ENCODE data around the gene DES.

- TF ChIP-seq POLR2A (IDR thresholded peaks at IDR 0.05; ENCODE audit: low read length), result no peak
- TF ChIP-seq GATA1 (IDR thresholded peaks at IDR 0.05; ENCODE audit: low read depth, low read length), result no peak
Measured at GRCh38 chr2:219434718-219435525, 16.7 kb downstream of the DES start, which contains the start of gene SPEG.

Data from erythroblast (primary cell).